A673 (cell line): ENCODE results near the gene MEGF8. TPM values are rescaled to one million over a fixed set of nuclear protein-coding genes. Genes with fewer than 3 reads are reported as not detected.

Experiments used
- BruUV-seq: library from RNA; stranded (reverse); fragments of 400-500 nt; replicated peaks from 2 replicates; lab custom pipeline; 2021; lab: Mats Ljungman, UMichigan
- CTCF ChIA-PET: fragments of 300-600 bp; sonication (Branson Sonifier 250); formaldehyde crosslinking; loops from one replicate; lab custom pipeline; 2022; ENCODE audit warnings: antibody characterized with exemption; lab: Charles Lee
- POLR2A ChIA-PET: fragments of 300-600 bp; sonication (Branson Sonifier 250); formaldehyde crosslinking; loops from one replicate; lab custom pipeline; 2022; ENCODE audit warnings: antibody characterized with exemption; ENCODE audit not compliant: low non-redundant PET; lab: Charles Lee
- DNase-seq: peaks from one replicate; pipeline ENCODE4 v3.0.0-alpha.2; 2015; ENCODE audit warnings: low spot score
- H3K27ac ChIP-seq: fragments of 200-600 bp; sonication (generic); 2 replicates; pipeline ENCODE4 v1.5.1; 2016; ENCODE audit warnings: mixed run types, low read depth, mild to moderate bottlenecking, mixed read lengths, antibody characterized with exemption, low read length; ENCODE audit not compliant: poor library complexity, severe bottlenecking
- H3K27me3 ChIP-seq: fragments of 200-600 bp; sonication (generic); replicated peaks from 2 replicates; pipeline ENCODE4 v1.6.1; 2017; ENCODE audit warnings: mixed run types, low read depth, mild to moderate bottlenecking, mixed read lengths, antibody characterized with exemption, low read length; ENCODE audit not compliant: insufficient read depth, poor library complexity
- H3K36me3 ChIP-seq: fragments of 200-600 bp; sonication (generic); 2 replicates; pipeline ENCODE4 v1.6.1; 2016; ENCODE audit warnings: mixed run types, mild to moderate bottlenecking, mixed read lengths, antibody characterized with exemption, low read length; ENCODE audit not compliant: insufficient read depth, poor library complexity, severe bottlenecking
- H3K4me1 ChIP-seq: fragments of 200-600 bp; sonication (generic); 2 replicates; pipeline ENCODE4 v1.6.1; 2017; ENCODE audit warnings: mixed run types, mild to moderate bottlenecking, mixed read lengths, antibody characterized with exemption, low read length; ENCODE audit not compliant: insufficient read depth, poor library complexity, severe bottlenecking
- H3K4me3 ChIP-seq: fragments of 200-600 bp; sonication (generic); 2 replicates; pipeline ENCODE4 v1.5.1; 2016; ENCODE audit warnings: low read depth, mixed run types, mild to moderate bottlenecking, mixed read lengths, low read length; ENCODE audit not compliant: poor library complexity, severe bottlenecking
- H3K9me3 ChIP-seq: fragments of 200-600 bp; sonication (generic); 2 replicates; pipeline ENCODE4 v1.6.1; 2016; ENCODE audit warnings: mixed run types, low read depth, mild to moderate bottlenecking, mixed read lengths, antibody characterized with exemption, low read length; ENCODE audit not compliant: poor library complexity, severe bottlenecking
- CTCF ChIP-seq: fragments of 300-800, 200-600 bp; sonication (generic); conservative IDR thresholded peaks from 2 replicates; pipeline ENCODE4 v1.5.1; 2017; ENCODE audit warnings: low read depth, mild to moderate bottlenecking, antibody characterized with exemption, low read length, moderate library complexity, mixed read lengths
- EZH2 ChIP-seq: fragments of 200-600 bp; sonication (generic); IDR thresholded peaks from 2 replicates; pipeline ENCODE4 v1.6.1; 2017; ENCODE audit warnings: borderline replicate concordance, low read depth, mild to moderate bottlenecking, mixed read lengths, antibody characterized with exemption, low read length; ENCODE audit not compliant: poor library complexity, severe bottlenecking
- intact Hi-C: fragments of 100-400 bp; cut with micrococcal nuclease; formaldehyde crosslinking; loops from one replicate; pipeline ENCODE4 v1.10.0; 2022; ENCODE audit not compliant: unreplicated experiment
- total RNA-seq: library from RNA; stranded (reverse); gene quantifications from 2 replicates; pipeline ENCODE4 v1.2.3, GENCODE V29; 2021

Gene MEGF8
- total RNA-seq, 1 experiment from 2014 or later: 28.5 TPM

GRCh38 chr19:42323852-42324654 lies 1.4 kb upstream of the MEGF8 start:
- POLR2A ChIA-PET: interaction anchor here (0.6 kb wide), 1 partner anchor 1898 kb away, joined by 5 read pairs; no protein-coding TSS in a partner anchor
- intact Hi-C loops: no loop called here
- DNase-seq: peak; percentile 37

GRCh38 chr19:42324655-42325307 lies 654 bp upstream of the MEGF8 start:
- H3K27me3 ChIP-seq: peaks cover 9% of the 10 kb centered on the region
- TF ChIP-seq CTCF (no peak), EZH2 (no peak)
- CTCF ChIA-PET: no interaction called here
- H3K4me3 ChIP-seq: peak overlapping the region; percentile 88
- peaks cover 5% of the 10 kb centered on the region for H3K4me1 ChIP-seq
- H3K36me3 ChIP-seq: no peaks in the 10 kb centered on the region
- intact Hi-C loops: loop anchor here (1.0 to 5.0 kb wide), 2 partner anchors 78 to 217 kb away; no protein-coding TSS in a partner anchor
- H3K9me3 ChIP-seq: no peaks in the 10 kb centered on the region
- DNase-seq: no peak
- no peak overlapping the region for H3K27ac ChIP-seq
- POLR2A ChIA-PET: interaction anchor here (0.6 kb wide), 1 partner anchor 1899 kb away, joined by 5 read pairs; no protein-coding TSS in a partner anchor
- no TSS peak for BruUV-seq

More at GRCh38 chr19:42323852-42324654, 1.4 kb upstream of the MEGF8 start:
- peak overlapping the region; percentile 88 for H3K4me3 ChIP-seq
- no peaks in the 10 kb centered on the region for H3K9me3 ChIP-seq
- TF ChIP-seq CTCF (0 out of 2 replicates have a peak, but pooled peaks have one; percentile 21), EZH2 (no peak)
- H3K27ac ChIP-seq: no peak overlapping the region
- H3K4me1 ChIP-seq: peaks cover 5% of the 10 kb centered on the region
- H3K36me3 ChIP-seq: no peaks in the 10 kb centered on the region
- BruUV-seq: no TSS peak
- CTCF ChIA-PET: no interaction called here
- peaks cover 9% of the 10 kb centered on the region for H3K27me3 ChIP-seq

- Histone ChIP-seq H3K36me3 (no peaks in the 10 kb centered on the region), H3K4me3 (peak overlapping the region; percentile 88), H3K27ac (peak overlapping the region; percentile 79), H3K4me1 (peaks cover 14% of the 10 kb centered on the region), H3K27me3 (peaks cover 9% of the 10 kb centered on the region), H3K9me3 (no peaks in the 10 kb centered on the region)
- CTCF ChIA-PET: no interaction called here
- no peak for DNase-seq
- intact Hi-C loops: loop anchor here (1.0 to 5.0 kb wide), 2 partner anchors 80 to 219 kb away; no protein-coding TSS in a partner anchor
- BruUV-seq: TSS peak; percentile 77
- no peak for TF ChIP-seq EZH2
- no peak for TF ChIP-seq CTCF
- POLR2A ChIA-PET: no interaction called here
Observed at GRCh38 chr19:42325896-42326771, 699 bp downstream of the MEGF8 start.
